Measurements from ENCODE around the gene COQ4. TPM values are rescaled to one million over a fixed set of nuclear protein-coding genes. Genes with fewer than 3 reads are reported as not detected.

COQ4 gene
- total and polyA plus RNA-seq, 2 of the 8 experiments (the other 6 are each of a cell fraction or from before 2014, with no cell fraction given): 32.3 to 58.8 TPM

DNA sequence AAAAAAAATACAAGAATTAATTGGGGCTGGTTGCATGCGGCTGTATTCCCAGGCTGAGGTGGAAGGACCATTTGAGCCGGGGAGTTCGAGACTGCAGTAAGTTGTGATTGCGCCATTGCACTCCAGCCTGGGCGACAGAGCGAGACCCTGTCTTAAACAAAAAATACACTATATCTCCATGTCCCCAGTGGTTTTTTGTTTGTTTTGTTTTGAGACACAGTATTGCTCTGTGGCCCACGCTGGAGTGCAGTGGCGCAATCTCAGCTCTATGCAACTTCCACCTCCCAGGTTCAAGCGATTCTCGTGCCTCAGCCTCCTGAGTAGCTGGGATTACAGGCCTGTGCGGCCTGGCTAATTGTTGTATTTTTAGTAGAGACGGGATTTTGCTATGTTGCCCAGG is 1.2 kb downstream of the COQ4 start:
- H4K91ac ChIP-seq (replicated peaks; ENCODE audit: insufficient read length, low read length): no peak overlapping the region
- FAIRE-seq (no peak), DNase-seq (ENCODE audit: low read depth in 1 of 2, low spot score in 2 of 2) (no peak)
- ChIA-PET CTCF (ENCODE audit: partially characterized antibody) (interaction anchor here (2.9 kb wide), 1 partner anchor 39 kb away, joined by 12 read pairs; no protein-coding TSS in a partner anchor), POLR2A (ENCODE audit: partially characterized antibody) (interaction anchor here (0.6 to 3.1 kb wide), 2 partner anchors 12 to 73 kb away, joined by 3 to 10 read pairs; no protein-coding TSS in a partner anchor)
- no peak overlapping the region for H4K5ac ChIP-seq (ENCODE audit: insufficient read length, low read depth, low read length)
- H3K36me3 ChIP-seq (ENCODE audit: control insufficient read depth in 2 of 4, insufficient read depth in 4 of 4, low read length in 3 of 4): peaks cover 0 to 11% (median 1%) of the 10 kb centered on the region in 4 experiments; a peak in 4 of 8 replicates
- no peak overlapping the region for H2AK5ac ChIP-seq (ENCODE audit: low read depth, low read length)
- no peak overlapping the region for H2BK12ac ChIP-seq (ENCODE audit: low read depth, low read length)
- no peaks in the 10 kb centered on the region; a peak in 3 of 7 replicates for H3K4me1 ChIP-seq (replicated peaks in 1 of 4; ENCODE audit: control insufficient read depth in 3 of 4, insufficient read depth in 4 of 4, low read length in 3 of 4)
- H3K4ac ChIP-seq (replicated peaks; ENCODE audit: insufficient read length, low read depth, low read length): no peak overlapping the region
- peak overlapping the region; percentile 86 to 100 (median 92); a peak in 7 of 8 replicates for H3K4me3 ChIP-seq (ENCODE audit: extremely low read depth in 1 of 4, insufficient read depth in 2 of 4, low read depth in 3 of 4, low read length in 4 of 4)
- peaks cover 7% of the 10 kb centered on the region for H3K23me2 ChIP-seq (ENCODE audit: low read depth, low read length)
- no peak for TF ChIP-seq SIX5 (IDR thresholded peaks at IDR 0.05; ENCODE audit: low read depth, low read length)
- no peak overlapping the region for H2AFZ ChIP-seq (ENCODE audit: low read length)
- peaks cover 8% of the 10 kb centered on the region; the same call in 1 of the 2 replicates for H3K79me1 ChIP-seq (ENCODE audit: low read depth, low read length)
- no peaks in the 10 kb centered on the region for H3K9me3 ChIP-seq (ENCODE audit: insufficient read depth in 2 of 2, low read depth in 1 of 2, low read length in 1 of 2)
- no peak overlapping the region for H2BK20ac ChIP-seq (ENCODE audit: low read length)
- H3K79me2 ChIP-seq (ENCODE audit: control insufficient read depth in 1 of 2, insufficient read depth in 2 of 2, low read length in 2 of 2): peaks cover 0 to 25% of the 10 kb centered on the region in 2 experiments; a peak in 2 of 4 replicates
- no peak overlapping the region for H3K56ac ChIP-seq (replicated peaks; ENCODE audit: insufficient read length, low read depth, low read length)
- no peak overlapping the region for H3K27ac ChIP-seq (ENCODE audit: low read depth, low read length)
- H3K14ac ChIP-seq (ENCODE audit: insufficient read length): no peak overlapping the region
- no peak overlapping the region for H3K23ac ChIP-seq (ENCODE audit: insufficient read length)
- no peak overlapping the region for H2BK15ac ChIP-seq (ENCODE audit: low read length)
- H3K27me3 ChIP-seq (replicated peaks in 1 of 4; ENCODE audit: control insufficient read depth in 3 of 4, extremely low read depth in 1 of 4, insufficient read depth in 3 of 4, low read length in 3 of 4): no peaks in the 10 kb centered on the region
- H3K18ac ChIP-seq (ENCODE audit: extremely low read depth, low read length): no peak overlapping the region
- peak overlapping the region; percentile 63 to 96; a peak in 3 of 4 replicates for H3K4me2 ChIP-seq (ENCODE audit: insufficient read depth in 1 of 2, low read depth in 2 of 2, low read length in 2 of 2)
- H4K8ac ChIP-seq (ENCODE audit: extremely low read depth, insufficient read depth, low read length): no peak overlapping the region
- H3K9ac ChIP-seq (replicated peaks in 1 of 4; ENCODE audit: extremely low read depth in 1 of 4, low read depth in 3 of 4, low read length in 3 of 4): peak overlapping the region in 1 of 4 experiments; percentile 60; a peak in 1 of 7 replicates
- peaks cover 1 to 3% of the 10 kb centered on the region in 2 experiments for H4K20me1 ChIP-seq (replicated peaks in 1 of 2; ENCODE audit: control insufficient read depth in 1 of 2, insufficient read depth in 2 of 2, low read length in 2 of 2)
- no peak overlapping the region for H2BK5ac ChIP-seq (ENCODE audit: low read depth, low read length)
- H2BK120ac ChIP-seq (replicated peaks; ENCODE audit: low read depth, low read length): no peak overlapping the region
- 87% methylated on average over 12 of the region's 12 CpGs; no CpG with 5 or more reads in 1 of the 2 experiments for WGBS, 2 experiments (ENCODE audit: extremely low coverage in 1 of 2, insufficient coverage in 1 of 2, insufficient read length in 1 of 2, insufficient replicate concordance in 2 of 2, low coverage in 1 of 2, low lambda C conversion rate in 2 of 2, missing lambda C conversion rate in 1 of 2)
